ENCODE measurements around the gene ARID3A.

GRCh38 chr19:958967-959855 is 33.4 kb downstream of the ARID3A start:
- TF ChIP-seq, protein P1, sequence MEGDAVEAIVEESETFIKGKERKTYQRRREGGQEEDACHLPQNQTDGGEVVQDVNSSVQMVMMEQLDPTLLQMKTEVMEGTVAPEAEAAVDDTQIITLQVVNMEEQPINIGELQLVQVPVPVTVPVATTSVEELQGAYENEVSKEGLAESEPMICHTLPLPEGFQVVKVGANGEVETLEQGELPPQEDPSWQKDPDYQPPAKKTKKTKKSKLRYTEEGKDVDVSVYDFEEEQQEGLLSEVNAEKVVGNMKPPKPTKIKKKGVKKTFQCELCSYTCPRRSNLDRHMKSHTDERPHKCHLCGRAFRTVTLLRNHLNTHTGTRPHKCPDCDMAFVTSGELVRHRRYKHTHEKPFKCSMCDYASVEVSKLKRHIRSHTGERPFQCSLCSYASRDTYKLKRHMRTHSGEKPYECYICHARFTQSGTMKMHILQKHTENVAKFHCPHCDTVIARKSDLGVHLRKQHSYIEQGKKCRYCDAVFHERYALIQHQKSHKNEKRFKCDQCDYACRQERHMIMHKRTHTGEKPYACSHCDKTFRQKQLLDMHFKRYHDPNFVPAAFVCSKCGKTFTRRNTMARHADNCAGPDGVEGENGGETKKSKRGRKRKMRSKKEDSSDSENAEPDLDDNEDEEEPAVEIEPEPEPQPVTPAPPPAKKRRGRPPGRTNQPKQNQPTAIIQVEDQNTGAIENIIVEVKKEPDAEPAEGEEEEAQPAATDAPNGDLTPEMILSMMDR (conservative IDR thresholded peaks at IDR 0.05), result no peak
- no peak for TF ChIP-seq ZFX (IDR thresholded peaks at IDR 0.05)
